A549 (cell line): ENCODE measurements around the gene IMP4. TPM values are rescaled to one million over a fixed set of nuclear protein-coding genes. Genes with fewer than 3 reads are reported as not detected.

Experiments
- ATAC-seq, 2 experiments: fragments of 200-7000 bp in 1 of 2; fragments of >200 bp in 1 of 2; cut with Nextera tagmentation in 1 of 2; cut with Tn5 transposase in 1 of 2; 3 replicates each; pipeline versions ENCODE4 v1.8.0 to v1.9.1; 2018 to 2020; ENCODE audit warnings: mild to moderate bottlenecking in 1 of 2, moderate library complexity in 1 of 2
- CTCF ChIA-PET: fragments of 300-600 bp; sonication (Branson Sonifier 250); formaldehyde crosslinking; extraction: SDS; loops from one replicate; lab custom pipeline; 2021; ENCODE audit warnings: antibody characterized with exemption, inconsistent platforms; lab: Yijun Ruan, JAX
- POLR2A ChIA-PET: fragments of 350-600 bp; formaldehyde crosslinking; extraction: SDS; loops from one replicate; lab custom pipeline; 2021; ENCODE audit warnings: antibody characterized with exemption, inconsistent platforms; lab: Yijun Ruan, JAX
- DNase-seq, 2 experiments: peaks; one replicate each; pipeline versions ENCODE4 v3.0.0 to v3.0.0-alpha.2; 2011 to 2016; ENCODE audit warnings: low read depth in 1 of 2, low spot score in 1 of 2
- FAIRE-seq: peaks from 2 replicates; lab custom pipeline; 2011; peaks lifted over from hg19 to GRCh38; lab: Jason Lieb, UNC
- H3K27ac ChIP-seq, 2 experiments: fragments of >200 bp; sonication (Bioruptor Twin); formaldehyde crosslinking; 3 replicates each; pipeline ENCODE4 v1.5.1; 2016 to 2017
- H3K4me1 ChIP-seq: fragments of >200 bp; sonication (Bioruptor Twin); formaldehyde crosslinking; 3 replicates; pipeline ENCODE4 v1.6.1; 2016
- H3K4me2 ChIP-seq: fragments of >200 bp; sonication (Bioruptor Twin); formaldehyde crosslinking; 3 replicates; pipeline ENCODE4 v1.6.1; 2016
- H3K4me3 ChIP-seq: fragments of >200 bp; sonication (Bioruptor Twin); formaldehyde crosslinking; 3 replicates; pipeline ENCODE4 v1.5.1; 2016
- H3K9me3 ChIP-seq: fragments of >200 bp; sonication (Bioruptor Twin); formaldehyde crosslinking; 3 replicates; pipeline ENCODE4 v1.6.1; 2016
- BCL3 ChIP-seq: fragments of >200 bp; sonication (Bioruptor Twin); formaldehyde crosslinking; IDR thresholded peaks from 3 replicates; pipeline ENCODE4 v1.6.1; 2016
- CBX8 ChIP-seq: fragments of 200-600 bp; sonication (generic); IDR thresholded peaks from 2 replicates; pipeline ENCODE4 v1.6.1; 2016
- CEBPB ChIP-seq, 2 experiments: fragments of >200 bp in 1 of 2; sonication (Bioruptor Twin) in 1 of 2; formaldehyde crosslinking in 1 of 2; IDR thresholded peaks; 2 replicates each; pipeline ENCODE4 v1.6.1; 2012 to 2016
- CHD4 ChIP-seq: fragments of 200-600 bp; sonication (generic); IDR thresholded peaks from 2 replicates; pipeline ENCODE4 v1.6.1; 2016; ENCODE audit warnings: antibody characterized with exemption, mild to moderate bottlenecking, borderline replicate concordance
- E2F6 ChIP-seq: IDR thresholded peaks from 2 replicates; pipeline ENCODE4 v1.6.1; 2012; ENCODE audit warnings: low read depth, borderline replicate concordance
- EHF ChIP-seq: fragments of 250-450 bp; sonication (Bioruptor Pico); IDR thresholded peaks from 2 replicates; pipeline ENCODE4 v1.5.0; 2020; ENCODE audit warnings: mild to moderate bottlenecking
- HEYL ChIP-seq: fragments of 250-450 bp; sonication (Bioruptor Pico); IDR thresholded peaks from 2 replicates; pipeline ENCODE4 v1.8.0; 2021; ENCODE audit warnings: mild to moderate bottlenecking, moderate library complexity
- HMGXB4 ChIP-seq: fragments of 250-450 bp; sonication (Bioruptor Pico); IDR thresholded peaks from 2 replicates; pipeline ENCODE4 v1.5.0; 2021; ENCODE audit warnings: mild to moderate bottlenecking, moderate library complexity, borderline replicate concordance
- HOXB5 ChIP-seq: fragments of 250-450 bp; sonication (Bioruptor Pico); IDR thresholded peaks from 2 replicates; pipeline ENCODE4 v1.5.0; 2020; ENCODE audit warnings: mild to moderate bottlenecking, moderate library complexity
- JUNB ChIP-seq: fragments of >200 bp; sonication (Bioruptor Twin); formaldehyde crosslinking; IDR thresholded peaks from 2 replicates; pipeline ENCODE4 v1.6.1; 2016
- KDM1A ChIP-seq: fragments of 200-600 bp; sonication (generic); IDR thresholded peaks from 2 replicates; pipeline ENCODE4 v1.6.1; 2016; ENCODE audit warnings: low read depth, mild to moderate bottlenecking
- NR3C1 ChIP-seq: fragments of >200 bp; sonication (Bioruptor Twin); formaldehyde crosslinking; IDR thresholded peaks from 3 replicates; pipeline ENCODE4 v1.6.1; 2017
- POLR2AphosphoS2 ChIP-seq: conservative IDR thresholded peaks from 2 replicates; pipeline ENCODE4 v1.6.1; 2012; ENCODE audit warnings: low read length, improper control_type of control experiment, inconsistent platforms
- RAD21 ChIP-seq, 2 experiments: fragments of >200 bp in 1 of 2; sonication (Bioruptor Twin) in 1 of 2; formaldehyde crosslinking in 1 of 2; IDR thresholded peaks in 1 of 2; conservative IDR thresholded peaks in 1 of 2; 2 replicates in 1 of 2; 3 replicates in 1 of 2; pipeline ENCODE4 v1.6.1; 2012 to 2018; ENCODE audit warnings: inconsistent platforms in 1 of 2
- RCOR1 ChIP-seq: fragments of 150-350 bp; IDR thresholded peaks from 2 replicates; pipeline ENCODE4 v1.6.1; 2014; ENCODE audit warnings: antibody characterized with exemption, low read length, low read depth
- RFX5 ChIP-seq: fragments of 450-650 bp; IDR thresholded peaks from 2 replicates; pipeline ENCODE4 v1.7.1; 2014; ENCODE audit warnings: antibody characterized with exemption, mild to moderate bottlenecking, moderate library complexity
- SREBF2 ChIP-seq: fragments of 450-650 bp; IDR thresholded peaks from 2 replicates; pipeline ENCODE4 v1.6.1; 2014; ENCODE audit warnings: mild to moderate bottlenecking, moderate library complexity
- TP53 ChIP-seq: fragments of 250-450 bp; sonication (Bioruptor Pico); IDR thresholded peaks from 2 replicates; pipeline ENCODE4 v1.5.0; 2021; ENCODE audit warnings: mild to moderate bottlenecking, moderate library complexity
- ZFP36 ChIP-seq: fragments of 450-650 bp; IDR thresholded peaks from 2 replicates; pipeline ENCODE4 v1.6.1; 2014; ENCODE audit warnings: borderline replicate concordance; ENCODE audit not compliant: partially characterized antibody
- WGBS: methylation state at CpG from one replicate; pipeline ENCODE4 v1.1.6; 2017; ENCODE audit errors: missing lambda C conversion rate; 5-methylcytosine and 5-hydroxymethylcytosine counted together
- polyA plus RNA-seq, 4 experiments: library from polyadenylated mRNA; depleted of rRNA in 3 of 4; stranded (reverse); fragments of >200 nt; fragmentation: RNase III in 1 of 4; extraction: RNeasy Plus Mini Kit Qiagen cat#74134 plus additional on column Dnase treatment in 1 of 4; gene quantifications; 2 replicates in 3 of 4; 3 replicates in 1 of 4; pipeline ENCODE4 v1.2.3, GENCODE V29; 2011 to 2017

The IMP4 gene
- polyA plus RNA-seq, 2 of the 4 experiments (the other 2 are of a cell fraction), result 113 to 149 TPM

GRCh38 chr2:130351711-130352110, 9.0 kb downstream of the IMP4 start:
- 66% methylated on average over 6 of the region's 7 CpGs for WGBS
- no peak for FAIRE-seq
- no peak overlapping the region for H3K4me3 ChIP-seq
- ChIA-PET CTCF (interaction anchor here (5.5 kb wide), 1 partner anchor 21 kb away, joined by 27 read pairs; no protein-coding TSS in a partner anchor), POLR2A (interaction anchor here (1.6 kb wide), 1 partner anchor 9 kb away, joined by 5 read pairs; the partner anchor contains the start of gene IMP4)
- TF ChIP-seq RCOR1, result no peak
- no peak for TF ChIP-seq EHF (CRISPR knock-in tag)
- TF ChIP-seq BCL3, result no peak
- no peak for TF ChIP-seq RFX5
- H3K9me3 ChIP-seq, result no peaks in the 10 kb centered on the region
- H3K4me2 ChIP-seq, result no peak overlapping the region
- ATAC-seq, result no peak
- H3K27ac ChIP-seq, result no peak overlapping the region
- no peak for DNase-seq
- H3K4me1 ChIP-seq, result peaks cover 14% of the 10 kb centered on the region; the same call in 2 of the 3 replicates

- ATAC-seq (no peak), DNase-seq (no peak), FAIRE-seq (no peak)
- CTCF ChIA-PET, result interaction anchor here (0.8 to 5.5 kb wide), 3 partner anchors 8 to 21 kb away, joined by 3 to 27 read pairs (median 3); partner anchors contain the start of gene IMP4
- POLR2A ChIA-PET, result interaction anchor here (1.6 kb wide), 1 partner anchor 9 kb away, joined by 5 read pairs; the partner anchor contains the start of gene IMP4
- H3K4me3 ChIP-seq, result no peak overlapping the region
- H3K27ac ChIP-seq, result no peak overlapping the region
- WGBS, result 92% methylated on average over 7 of the region's 7 CpGs
- H3K4me2 ChIP-seq, result no peak overlapping the region
- TF ChIP-seq CHD4, result no peak
- TF ChIP-seq CEBPB (IDR thresholded peaks at IDR 0.05), result no peak
- TF ChIP-seq JUNB, result no peak
- peaks cover 17% of the 10 kb centered on the region; the same call in 2 of the 3 replicates for H3K4me1 ChIP-seq
- no peaks in the 10 kb centered on the region for H3K9me3 ChIP-seq
These were observed 9.5 kb downstream of the IMP4 start for GRCh38 chr2:130352237-130352636.

GRCh38 chr2:130353291-130354138, 10.8 kb downstream of the IMP4 start:
- POLR2A ChIA-PET, result interaction anchor here (2.7 kb wide), 1 partner anchor 11 kb away, joined by 27 read pairs; the partner anchor contains the start of gene IMP4
- no peak for DNase-seq
- no peak overlapping the region for H3K4me3 ChIP-seq
- H3K4me1 ChIP-seq, result peaks cover 17% of the 10 kb centered on the region; the same call in 2 of the 3 replicates
- no peak for ATAC-seq
- TF ChIP-seq HMGXB4 (CRISPR knock-in tag) (no peak), NR3C1 (no peak), POLR2AphosphoS2 (no peak), RAD21 (conservative IDR thresholded peaks at IDR 0.05 in 1 of 2, IDR thresholded peaks at IDR 0.05 in 1 of 2) (no peak), CEBPB (IDR thresholded peaks at IDR 0.05) (no peak), SREBF2 (no peak), ZFP36 (no peak), CBX8 (no peak), TP53 (CRISPR knock-in tag) (no peak), E2F6 (no peak), CHD4 (no peak), HEYL (CRISPR knock-in tag) (no peak), KDM1A (no peak), HOXB5 (no peak)
- FAIRE-seq, result no peak
- CTCF ChIA-PET, result interaction anchor here (0.7 to 5.5 kb wide), 7 partner anchors 11 to 48 kb away, joined by 3 to 27 read pairs (median 3); partner anchors contain the start of gene IMP4
- H3K27ac ChIP-seq, result no peak overlapping the region
- peak overlapping the region; percentile 94; the same call in 1 of the 3 replicates for H3K4me2 ChIP-seq
- no peaks in the 10 kb centered on the region for H3K9me3 ChIP-seq
- 94% methylated on average over 7 of the region's 7 CpGs for WGBS
